ENCODE data around the gene HPS5.

GRCh38 chr11:18322818-18323570 lies 1.1 kb upstream of the HPS5 start:
- TF ChIP-seq CTCF (IDR thresholded peaks at IDR 0.05) (no peak), POLR2A (IDR thresholded peaks at IDR 0.05) (no peak)

All from adrenal gland (tissue), 5 donors.